Epithelial cell of esophagus (primary cell): ENCODE results near the gene FZD7.

Source experiments
- DNase-seq: peaks from one replicate; pipeline ENCODE4 v3.0.0; 2010; ENCODE audit warnings: low read depth
- H3K4me3 ChIP-seq: 2 replicates; pipeline ENCODE4 v1.5.1; 2011; ENCODE audit warnings: mild to moderate bottlenecking, low read length, control low read depth
- CTCF ChIP-seq: IDR thresholded peaks from 2 replicates; pipeline ENCODE4 v1.5.1; 2011; ENCODE audit warnings: low read depth, mild to moderate bottlenecking, low read length, control low read depth, inconsistent platforms; ENCODE audit not compliant: insufficient read depth; ENCODE audit errors: missing control alignments

Gene FZD7

GRCh38 chr2:202035941-202036372, 2.3 kb downstream of the FZD7 start:
- no peak for TF ChIP-seq CTCF
- DNase-seq, result no peak
- no peak overlapping the region for H3K4me3 ChIP-seq

- H3K4me3 ChIP-seq, result no peak overlapping the region
- TF ChIP-seq CTCF, result no peak
- no peak for DNase-seq
Observed at GRCh38 chr2:202036601-202037037, 3.0 kb downstream of the FZD7 start.

- DNase-seq, result no peak
- no peak overlapping the region for H3K4me3 ChIP-seq
- no peak for TF ChIP-seq CTCF
Observed at GRCh38 chr2:202037086-202037485, 3.4 kb downstream of the FZD7 start.

GRCh38 chr2:202038471-202039277, 5.0 kb downstream of the FZD7 start:
- DNase-seq, result peak; percentile 26
- no peak for TF ChIP-seq CTCF

GRCh38 chr2:202039278-202040078, 5.8 kb downstream of the FZD7 start:
- H3K4me3 ChIP-seq, result no peak overlapping the region
- no peak for DNase-seq
- TF ChIP-seq CTCF, result no peak

More at GRCh38 chr2:202038471-202039277, 5.0 kb downstream of the FZD7 start:
- no peak overlapping the region for H3K4me3 ChIP-seq

GRCh38 chr2:202040079-202040844, 6.6 kb downstream of the FZD7 start:
- no peak for DNase-seq
- TF ChIP-seq CTCF, result no peak
- no peak overlapping the region for H3K4me3 ChIP-seq
